HG02938 (cell line): ENCODE data around the gene CDC45.

Experiments
- ATAC-seq: cut with Tn5 transposase; IDR thresholded peaks from one replicate; pipeline ENCODE4 v1.9.1; 2021; ENCODE audit warnings: mild to moderate bottlenecking, moderate library complexity; ENCODE audit not compliant: unreplicated experiment

Gene CDC45

GRCh38 chr22:19466848-19467752 lies 12.6 kb upstream of the CDC45 start:
- ATAC-seq: no peak

GRCh38 chr22:19467912-19468311 lies 11.8 kb upstream of the CDC45 start:
- no peak for ATAC-seq

- ATAC-seq: no peak
Measured at GRCh38 chr22:19469421-19469820, 10.3 kb upstream of the CDC45 start.

- no peak for ATAC-seq
Measured at GRCh38 chr22:19470010-19470409, 9.7 kb upstream of the CDC45 start.

GRCh38 chr22:19471572-19471971 lies 8.1 kb upstream of the CDC45 start:
- ATAC-seq: no peak

GRCh38 chr22:19472233-19472632 lies 7.5 kb upstream of the CDC45 start:
- no peak for ATAC-seq

GRCh38 chr22:19473578-19473977 lies 6.1 kb upstream of the CDC45 start:
- ATAC-seq: no peak

GRCh38 chr22:19476023-19476422 lies 3.7 kb upstream of the CDC45 start:
- no peak for ATAC-seq

GRCh38 chr22:19477321-19478044 lies 2.2 kb upstream of the CDC45 start:
- ATAC-seq: no peak

- no peak for ATAC-seq
Measured at GRCh38 chr22:19478045-19478900, 1.4 kb upstream of the CDC45 start.

- peak; percentile 37 for ATAC-seq
Measured at GRCh38 chr22:19478901-19479354, 792 bp upstream of the CDC45 start, which contains the start of gene UFD1. UFD1 (minus strand) TSS chr22:19479193; CDS start chr22:19479085, 108 bp downstream.

GRCh38 chr22:19480173-19480568 lies 451 bp downstream of the CDC45 start:
- no peak for ATAC-seq

GRCh38 chr22:19480789-19481188 lies 1.1 kb downstream of the CDC45 start:
- ATAC-seq: no peak

- ATAC-seq: no peak
Measured at GRCh38 chr22:19482297-19482696, 2.6 kb downstream of the CDC45 start.

- ATAC-seq: no peak
Measured at GRCh38 chr22:19483481-19484244, 3.9 kb downstream of the CDC45 start.

- ATAC-seq: no peak
Measured at GRCh38 chr22:19488285-19488684, 8.6 kb downstream of the CDC45 start.

GRCh38 chr22:19488884-19489843 lies 9.4 kb downstream of the CDC45 start:
- ATAC-seq: no peak

GRCh38 chr22:19490628-19491230 lies 11.0 kb downstream of the CDC45 start:
- ATAC-seq: no peak
